ENCODE data around the gene FAM186B. TPM values are rescaled to one million over a fixed set of nuclear protein-coding genes. Genes with fewer than 3 reads are reported as not detected.

FAM186B gene
- total and polyA plus RNA-seq, 3 donors from 2014 or later: 54.9 to 178 (median 68.6) TPM

DNA sequence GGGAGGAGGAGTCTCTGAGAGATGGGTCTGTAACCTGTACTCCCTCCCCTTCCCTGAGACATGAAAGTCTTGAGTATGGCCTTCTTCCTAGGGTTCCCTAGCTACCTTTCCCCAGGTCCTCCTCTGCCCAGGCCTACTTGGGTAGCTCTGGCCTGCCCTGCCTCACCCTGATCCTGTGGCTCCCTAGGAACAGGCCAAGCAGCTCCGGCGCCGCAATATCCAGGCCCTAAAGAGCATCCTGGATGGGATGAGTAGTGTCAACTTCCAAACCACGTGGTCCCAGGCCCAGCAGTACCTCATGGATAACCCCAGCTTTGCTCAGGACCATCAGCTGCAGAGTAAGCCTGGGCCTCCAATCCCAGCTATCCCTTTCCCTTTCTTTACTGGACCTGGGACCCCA lies 30.2 kb upstream of the FAM186B start:
- H3K9me3 ChIP-seq: no peaks in the 10 kb centered on the region
- no peak for DNase-seq
- peaks cover 12% of the 10 kb centered on the region for H3K4me1 ChIP-seq
- 88 to 92% methylated on average over 4 of the region's 4 CpGs for WGBS, 2 donors
- H3K27me3 ChIP-seq: no peaks in the 10 kb centered on the region
- no peaks in the 10 kb centered on the region for H3K36me3 ChIP-seq (ENCODE audit: low read depth, missing control alignments)
- no peak overlapping the region for H3K27ac ChIP-seq
- H3K4me3 ChIP-seq: no peak overlapping the region
- TF ChIP-seq POLR2A (IDR thresholded peaks at IDR 0.05): no peak
- TF ChIP-seq CTCF (IDR thresholded peaks at IDR 0.05): no peak
- intact Hi-C loops (cut with DNase I; ENCODE audit: low total_unique reads): no loop called here

- Histone ChIP-seq H3K9me3 (no peaks in the 10 kb centered on the region), H3K36me3 (ENCODE audit: low read depth, missing control alignments) (no peaks in the 10 kb centered on the region)
- intact Hi-C loops (cut with DNase I; ENCODE audit: low total_unique reads): no loop called here
These were observed 29.6 kb upstream of the FAM186B start for GRCh38 chr12:49635036-49635435.

DNA sequence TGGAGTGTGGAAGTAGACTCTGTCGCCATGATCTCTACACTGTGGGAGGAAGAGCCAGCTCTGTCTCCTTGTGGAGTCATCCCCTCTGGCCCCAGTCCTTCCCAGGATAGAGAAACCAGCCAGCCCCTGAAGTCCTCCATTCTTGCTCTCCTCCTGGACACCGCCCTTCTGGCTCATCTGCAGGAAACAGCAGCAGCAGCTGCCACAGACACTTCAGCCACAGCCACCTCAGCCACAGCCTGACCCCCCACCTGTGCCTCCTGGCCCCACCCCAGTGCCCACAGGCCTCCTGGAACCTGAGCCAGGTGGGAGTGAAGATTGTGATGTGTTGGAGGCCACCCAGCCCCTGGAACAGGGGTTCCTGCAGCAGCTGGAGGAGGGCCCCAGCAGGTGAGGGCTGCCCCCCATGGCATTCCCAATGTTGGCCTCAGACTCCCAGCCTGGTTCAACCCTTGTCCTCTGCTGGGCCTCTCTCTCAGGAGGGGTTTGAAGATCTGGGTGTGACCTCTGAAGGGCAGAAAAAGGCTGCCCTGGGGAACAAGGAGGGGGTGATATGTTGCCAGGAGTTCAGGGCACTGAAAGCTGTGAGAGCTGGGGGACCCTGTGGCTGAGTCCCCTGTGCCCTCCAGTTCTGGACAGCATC lies 28.4 kb upstream of the FAM186B start:
- DNase-seq: peak; percentile 10
- Histone ChIP-seq H3K36me3 (ENCODE audit: low read depth, missing control alignments) (no peaks in the 10 kb centered on the region), H3K4me3 (no peak overlapping the region), H3K4me1 (peaks cover 12% of the 10 kb centered on the region), H3K9me3 (no peaks in the 10 kb centered on the region), H3K27me3 (no peaks in the 10 kb centered on the region), H3K27ac (no peak overlapping the region)
- TF ChIP-seq POLR2A (IDR thresholded peaks at IDR 0.05): no peak
- intact Hi-C loops (cut with DNase I; ENCODE audit: low total_unique reads): no loop called here
- 92% methylated on average over 2 of the region's 2 CpGs for WGBS, 2 donors

More at GRCh38 chr12:49635036-49635435, 29.6 kb upstream of the FAM186B start:
- DNase-seq: no peak
- WGBS, 2 donors: 78 to 89% methylated on average over 9 of the region's 9 CpGs
- TF ChIP-seq POLR2A (IDR thresholded peaks at IDR 0.05) (no peak), CTCF (IDR thresholded peaks at IDR 0.05) (no peak)
- Histone ChIP-seq H3K4me1 (peaks cover 12% of the 10 kb centered on the region), H3K27me3 (no peaks in the 10 kb centered on the region), H3K27ac (no peak overlapping the region), H3K4me3 (no peak overlapping the region)

- peak; percentile 14 for DNase-seq
These were observed 27.7 kb upstream of the FAM186B start for GRCh38 chr12:49632986-49633702.

More at GRCh38 chr12:49632986-49633702, 27.7 kb upstream of the FAM186B start:
- Histone ChIP-seq H3K4me3 (no peak overlapping the region), H3K4me1 (peaks cover 12% of the 10 kb centered on the region), H3K27ac (no peak overlapping the region), H3K36me3 (ENCODE audit: low read depth, missing control alignments) (no peaks in the 10 kb centered on the region), H3K27me3 (no peaks in the 10 kb centered on the region), H3K9me3 (no peaks in the 10 kb centered on the region)
- WGBS, 2 donors: 81 to 86% methylated on average over 4 to 8 of the region's 8 CpGs
- TF ChIP-seq CTCF (IDR thresholded peaks at IDR 0.05): no peak
- TF ChIP-seq POLR2A (IDR thresholded peaks at IDR 0.05): no peak
- intact Hi-C loops (cut with DNase I; ENCODE audit: low total_unique reads): no loop called here
